ENCODE results near the gene PMF1. TPM values are rescaled to one million over a fixed set of nuclear protein-coding genes. Genes with fewer than 3 reads are reported as not detected.
"Not testable (repeated sequence)": the region's sequence is repeated elsewhere in the genome, so short reads cannot be mapped to it uniquely, and the experiment has no call there.

Gene PMF1
- total RNA-seq, 2 donors from 2014 or later: 64.6 to 125 TPM

DNA sequence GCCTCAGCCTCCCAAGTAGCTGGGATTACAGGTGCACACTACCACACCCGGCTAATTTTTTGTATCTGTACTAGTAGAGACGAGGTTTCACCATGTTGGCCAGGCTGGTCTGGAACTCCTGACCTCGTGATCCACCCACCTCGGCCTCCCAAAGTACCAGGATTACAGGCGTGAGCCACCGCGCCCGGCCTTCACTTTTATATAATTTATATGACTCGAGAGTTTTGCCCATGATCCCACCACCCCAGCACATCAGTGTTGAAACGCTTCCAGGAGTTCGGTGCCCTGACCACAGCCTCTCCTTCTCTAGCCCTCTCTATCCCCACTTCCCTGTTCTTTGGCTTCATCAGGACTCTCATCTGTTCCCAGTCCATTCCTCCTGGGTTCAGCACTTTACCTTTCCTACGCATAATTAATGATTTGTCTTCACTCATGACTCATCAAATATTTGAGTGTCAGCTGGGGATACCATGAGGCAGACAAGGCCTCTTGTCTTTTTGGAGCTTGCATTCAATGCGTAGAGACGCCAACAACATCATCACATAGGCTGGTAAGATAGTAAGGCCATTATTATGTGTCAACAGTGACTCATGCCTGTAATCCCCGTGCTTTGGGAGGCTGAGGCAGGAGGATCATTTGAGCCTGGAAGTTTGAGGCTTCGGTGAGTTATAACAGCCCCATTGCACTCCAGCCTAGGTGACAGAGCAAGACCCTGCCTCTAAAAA is 1.4 kb downstream of the PMF1 start:
- H3K27me3 ChIP-seq (replicated peaks; ENCODE audit: insufficient read depth): no peaks in the 10 kb centered on the region
- no peaks in the 10 kb centered on the region for H3K36me3 ChIP-seq
- intact Hi-C loops (cut with DNase I): loop anchor here (5.0 kb wide), 2 partner anchors 67 to 117 kb away; no protein-coding TSS in a partner anchor
- 81% methylated on average over 16 of the region's 16 CpGs for WGBS
- no peak for DNase-seq (ENCODE audit: low spot score)
- TF ChIP-seq, protein P1, sequence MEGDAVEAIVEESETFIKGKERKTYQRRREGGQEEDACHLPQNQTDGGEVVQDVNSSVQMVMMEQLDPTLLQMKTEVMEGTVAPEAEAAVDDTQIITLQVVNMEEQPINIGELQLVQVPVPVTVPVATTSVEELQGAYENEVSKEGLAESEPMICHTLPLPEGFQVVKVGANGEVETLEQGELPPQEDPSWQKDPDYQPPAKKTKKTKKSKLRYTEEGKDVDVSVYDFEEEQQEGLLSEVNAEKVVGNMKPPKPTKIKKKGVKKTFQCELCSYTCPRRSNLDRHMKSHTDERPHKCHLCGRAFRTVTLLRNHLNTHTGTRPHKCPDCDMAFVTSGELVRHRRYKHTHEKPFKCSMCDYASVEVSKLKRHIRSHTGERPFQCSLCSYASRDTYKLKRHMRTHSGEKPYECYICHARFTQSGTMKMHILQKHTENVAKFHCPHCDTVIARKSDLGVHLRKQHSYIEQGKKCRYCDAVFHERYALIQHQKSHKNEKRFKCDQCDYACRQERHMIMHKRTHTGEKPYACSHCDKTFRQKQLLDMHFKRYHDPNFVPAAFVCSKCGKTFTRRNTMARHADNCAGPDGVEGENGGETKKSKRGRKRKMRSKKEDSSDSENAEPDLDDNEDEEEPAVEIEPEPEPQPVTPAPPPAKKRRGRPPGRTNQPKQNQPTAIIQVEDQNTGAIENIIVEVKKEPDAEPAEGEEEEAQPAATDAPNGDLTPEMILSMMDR (IDR thresholded peaks at IDR 0.05): no peak
- TF ChIP-seq POLR2AphosphoS5 (IDR thresholded peaks at IDR 0.05): no peak
- TF ChIP-seq POLR2A (IDR thresholded peaks at IDR 0.05): no peak
- H3K9me3 ChIP-seq: no peaks in the 10 kb centered on the region
- peaks cover 13% of the 10 kb centered on the region for H3K4me1 ChIP-seq (replicated peaks)
- H3K27ac ChIP-seq: peak overlapping the region; percentile 93
- peak overlapping the region; percentile 49 to 56 for H3K4me3 ChIP-seq

DNA sequence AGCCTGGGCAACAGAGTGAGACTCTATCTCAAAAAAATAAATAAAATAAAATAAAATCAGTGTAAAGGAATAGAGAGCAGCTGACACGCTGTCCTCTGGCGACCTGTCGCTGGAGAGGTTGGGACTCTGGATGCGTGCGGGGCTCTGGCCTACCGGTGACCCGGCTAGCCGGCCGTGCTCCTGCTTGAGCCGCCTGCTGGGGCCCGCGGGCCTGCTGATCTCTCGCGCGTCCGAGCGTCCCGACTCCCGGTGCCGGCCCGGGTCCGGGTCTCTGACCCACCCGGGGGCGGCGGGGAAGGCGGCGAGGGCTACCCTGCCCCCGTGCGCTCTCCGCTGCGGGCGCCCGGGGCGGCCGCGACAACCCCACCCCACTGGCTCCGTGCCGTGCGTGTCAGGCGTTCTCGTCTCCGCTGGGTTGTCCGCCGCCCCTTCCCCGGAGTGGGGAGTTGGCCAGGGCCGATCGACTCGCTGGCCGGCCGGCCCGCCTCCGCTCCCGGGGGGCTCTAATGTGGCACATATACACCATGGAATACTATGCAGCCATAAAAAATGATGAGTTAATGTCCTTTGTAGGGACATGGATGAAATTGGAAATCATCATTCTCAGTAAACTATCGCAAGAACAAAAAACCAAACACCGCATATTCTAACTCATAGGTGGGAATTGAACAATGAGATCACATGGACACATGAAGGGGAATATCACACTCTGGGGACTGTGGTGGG is 3.7 kb downstream of the PMF1 start:
- H3K36me3 ChIP-seq; H3K27ac ChIP-seq; DNase-seq (ENCODE audit: low spot score); H3K9me3 ChIP-seq; H3K4me3 ChIP-seq; H3K27me3 ChIP-seq (replicated peaks; ENCODE audit: insufficient read depth); intact Hi-C loops (cut with DNase I): not testable (repeated sequence)
- H3K4me1 ChIP-seq (replicated peaks): peaks cover 13% of the 10 kb centered on the region
- WGBS: 94% methylated on average over 55 of the region's 55 CpGs

DNA sequence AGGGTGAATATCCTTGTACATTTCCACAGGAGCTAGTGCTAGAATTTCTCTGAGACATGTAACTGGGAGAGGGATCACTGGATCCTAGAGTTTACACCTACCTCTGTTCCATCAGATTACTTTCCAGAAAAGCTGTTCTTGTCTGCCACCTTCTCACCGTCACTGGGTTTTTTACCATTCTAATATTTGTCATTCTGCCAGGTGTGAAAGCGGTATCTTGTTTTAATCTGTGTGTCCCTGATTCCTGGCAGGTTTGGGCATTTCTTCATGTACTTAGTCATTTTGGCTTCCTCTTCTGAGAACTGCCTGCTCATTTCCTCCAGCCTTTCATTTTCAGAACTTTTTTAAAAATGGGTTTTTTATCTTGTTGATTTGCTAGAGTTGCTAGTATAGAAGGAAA is 5.1 kb downstream of the PMF1 start:
- peak overlapping the region; percentile 3 to 18 for H3K27ac ChIP-seq
- H3K27me3 ChIP-seq (replicated peaks; ENCODE audit: insufficient read depth): no peaks in the 10 kb centered on the region
- TF ChIP-seq, protein P1 (IDR thresholded peaks at IDR 0.05): no peak
- TF ChIP-seq POLR2A (IDR thresholded peaks at IDR 0.05): no peak
- peak; percentile 81 for TF ChIP-seq POLR2AphosphoS5 (IDR thresholded peaks at IDR 0.05)
- no peak overlapping the region for H3K4me3 ChIP-seq
- intact Hi-C loops (cut with DNase I): no loop called here
- peak; percentile 44 for DNase-seq (ENCODE audit: low spot score)
- WGBS: 3% methylated on average over 2 of the region's 2 CpGs
- H3K9me3 ChIP-seq: no peaks in the 10 kb centered on the region
- peaks cover 0 to 4% of the 10 kb centered on the region in 2 donors for H3K36me3 ChIP-seq
- H3K4me1 ChIP-seq (replicated peaks): peaks cover 13% of the 10 kb centered on the region

DNA sequence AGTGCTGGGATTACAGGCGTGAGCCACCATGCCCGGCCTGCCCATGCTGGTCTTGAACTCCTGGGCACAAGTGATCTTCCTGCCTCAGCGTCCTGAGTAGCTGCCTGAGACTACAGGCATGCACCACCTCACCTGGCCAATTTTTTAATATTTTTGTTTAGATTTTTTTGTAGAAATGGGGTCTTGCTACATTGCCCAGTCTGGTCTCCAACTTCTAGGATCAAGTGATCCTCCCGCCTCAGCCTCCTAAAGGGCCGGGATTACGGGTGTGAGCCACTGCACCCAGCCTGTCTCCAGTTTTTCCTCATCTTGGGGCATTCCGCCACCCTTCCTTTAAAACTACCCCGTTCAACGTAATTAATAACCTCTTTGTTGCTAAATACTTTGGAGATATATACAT is 7.4 kb downstream of the PMF1 start:
- H3K4me1 ChIP-seq (replicated peaks): peaks cover 3% of the 10 kb centered on the region
- no peak for DNase-seq (ENCODE audit: low spot score)
- no peak overlapping the region for H3K27ac ChIP-seq
- no peaks in the 10 kb centered on the region for H3K9me3 ChIP-seq
- no peaks in the 10 kb centered on the region for H3K27me3 ChIP-seq (replicated peaks; ENCODE audit: insufficient read depth)
- no peak overlapping the region for H3K4me3 ChIP-seq
- peaks cover 0 to 4% of the 10 kb centered on the region in 2 donors for H3K36me3 ChIP-seq
- WGBS: 92% methylated on average over 9 of the region's 9 CpGs
- TF ChIP-seq, protein P1 (IDR thresholded peaks at IDR 0.05): no peak
- TF ChIP-seq POLR2A (IDR thresholded peaks at IDR 0.05) (no peak), POLR2AphosphoS5 (IDR thresholded peaks at IDR 0.05) (no peak)
- intact Hi-C loops (cut with DNase I): no loop called here

DNA sequence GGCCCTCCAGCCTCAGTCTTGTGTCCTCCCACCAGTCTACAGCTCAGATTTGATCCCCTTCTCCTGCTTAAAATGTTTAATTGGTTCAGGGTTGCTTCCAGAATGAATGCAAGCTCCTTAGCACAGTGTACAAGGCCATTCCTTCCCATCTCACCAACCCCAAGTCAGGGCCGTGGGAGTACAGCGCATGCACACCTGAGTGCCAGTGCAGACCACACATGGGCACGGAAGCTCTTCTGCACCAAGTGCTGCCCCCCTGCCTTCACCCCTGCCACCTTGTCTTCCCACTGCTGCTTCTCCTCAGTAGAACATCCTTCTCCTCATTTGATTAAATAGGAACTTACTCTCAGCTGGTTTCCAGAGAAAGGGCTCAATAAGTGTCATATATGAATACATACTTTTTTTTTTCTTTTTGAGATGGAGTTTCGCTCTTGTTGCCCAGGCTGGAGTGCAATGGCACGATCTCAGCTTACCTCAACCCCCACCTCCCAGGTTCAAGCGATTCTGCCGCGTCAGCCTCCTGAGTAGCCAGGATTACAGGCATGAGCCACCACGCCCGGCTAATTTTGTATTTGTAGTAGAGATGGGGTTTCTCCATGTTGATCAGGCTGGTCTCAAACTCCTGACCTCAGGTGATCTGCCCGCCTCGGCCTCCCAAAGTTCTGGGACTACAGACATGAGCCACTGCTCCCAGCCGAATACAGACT is 9.3 kb downstream of the PMF1 start:
- Histone ChIP-seq H3K27me3 (replicated peaks; ENCODE audit: insufficient read depth) (no peaks in the 10 kb centered on the region), H3K4me3 (no peak overlapping the region), H3K4me1 (replicated peaks) (peaks cover 3% of the 10 kb centered on the region), H3K9me3 (no peaks in the 10 kb centered on the region), H3K36me3 (peaks cover 0 to 4% of the 10 kb centered on the region in 2 donors), H3K27ac (no peak overlapping the region)
- no peak for DNase-seq (ENCODE audit: low spot score)
- 94% methylated on average over 13 of the region's 13 CpGs for WGBS
- TF ChIP-seq, protein P1 (IDR thresholded peaks at IDR 0.05): no peak
- TF ChIP-seq POLR2A (IDR thresholded peaks at IDR 0.05): no peak
- intact Hi-C loops (cut with DNase I): no loop called here

All from prostate gland (tissue), 2 donors.